HG03135 (cell line): ENCODE measurements around the gene TEKTIP1.
"Not testable (repeated sequence)": the region's sequence is repeated elsewhere in the genome, so short reads cannot be mapped to it uniquely, and the experiment has no call there.

Source experiments
- ATAC-seq: cut with Tn5 transposase; IDR thresholded peaks from one replicate; pipeline ENCODE4 v1.9.1; 2021; ENCODE audit warnings: mild to moderate bottlenecking, moderate library complexity; ENCODE audit not compliant: unreplicated experiment

The TEKTIP1 gene

DNA sequence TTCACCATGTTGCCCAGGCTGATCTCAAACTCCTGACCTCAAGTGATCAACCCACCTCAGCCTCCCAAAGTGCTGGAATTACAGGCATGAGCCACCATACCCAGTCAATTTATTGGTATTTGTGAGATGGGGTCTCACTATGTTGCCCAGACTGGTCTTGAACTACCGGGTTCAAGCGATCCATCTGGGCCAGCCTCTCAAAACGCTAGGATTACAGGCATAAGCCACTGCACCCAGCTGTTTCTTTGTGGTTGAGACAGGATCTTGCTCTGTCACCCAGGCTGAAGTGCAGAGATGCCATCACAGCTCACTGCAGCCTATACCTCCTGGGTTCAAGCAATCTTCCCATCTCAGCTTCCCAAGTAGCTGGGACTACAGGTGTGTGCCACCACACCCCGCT, 42.8 kb downstream of the TEKTIP1 start:
- ATAC-seq = not testable (repeated sequence)

DNA sequence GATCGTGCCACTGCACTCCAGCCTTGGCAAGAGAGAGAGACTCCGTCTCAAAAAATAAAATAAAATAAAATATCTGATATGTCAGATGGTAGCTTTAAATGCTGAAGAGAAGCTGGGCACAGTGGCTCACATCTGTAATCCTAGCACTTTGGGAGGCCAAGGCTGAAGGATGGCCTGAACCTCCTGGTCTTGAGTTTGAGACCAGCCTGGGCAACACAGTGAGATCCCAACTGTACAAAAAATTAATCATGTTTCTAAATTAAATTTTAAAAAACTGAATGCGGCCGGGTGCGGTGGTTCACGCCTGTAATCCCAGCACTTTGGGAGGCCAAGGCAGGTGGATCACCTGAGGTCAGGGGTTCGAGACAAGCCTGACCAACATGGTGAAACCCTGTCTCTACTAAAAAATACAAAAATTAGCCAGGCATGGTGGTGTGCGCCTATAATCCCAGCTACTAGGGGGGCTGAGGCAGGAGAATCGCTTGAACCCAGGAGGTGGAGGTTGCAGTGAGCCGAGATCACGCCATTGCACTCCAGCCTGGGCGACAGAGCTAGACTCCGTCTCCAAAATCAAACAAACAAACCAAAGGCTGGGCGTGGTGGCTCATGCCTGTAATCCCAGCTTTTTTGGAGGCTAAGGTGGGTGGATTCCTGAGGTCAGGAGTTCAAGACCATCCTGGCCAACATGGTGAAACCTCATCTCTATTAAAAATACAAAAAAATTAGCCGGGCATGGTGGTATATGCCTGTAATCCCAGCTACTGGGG, 45.2 kb downstream of the TEKTIP1 start:
- not testable (repeated sequence) for ATAC-seq

DNA sequence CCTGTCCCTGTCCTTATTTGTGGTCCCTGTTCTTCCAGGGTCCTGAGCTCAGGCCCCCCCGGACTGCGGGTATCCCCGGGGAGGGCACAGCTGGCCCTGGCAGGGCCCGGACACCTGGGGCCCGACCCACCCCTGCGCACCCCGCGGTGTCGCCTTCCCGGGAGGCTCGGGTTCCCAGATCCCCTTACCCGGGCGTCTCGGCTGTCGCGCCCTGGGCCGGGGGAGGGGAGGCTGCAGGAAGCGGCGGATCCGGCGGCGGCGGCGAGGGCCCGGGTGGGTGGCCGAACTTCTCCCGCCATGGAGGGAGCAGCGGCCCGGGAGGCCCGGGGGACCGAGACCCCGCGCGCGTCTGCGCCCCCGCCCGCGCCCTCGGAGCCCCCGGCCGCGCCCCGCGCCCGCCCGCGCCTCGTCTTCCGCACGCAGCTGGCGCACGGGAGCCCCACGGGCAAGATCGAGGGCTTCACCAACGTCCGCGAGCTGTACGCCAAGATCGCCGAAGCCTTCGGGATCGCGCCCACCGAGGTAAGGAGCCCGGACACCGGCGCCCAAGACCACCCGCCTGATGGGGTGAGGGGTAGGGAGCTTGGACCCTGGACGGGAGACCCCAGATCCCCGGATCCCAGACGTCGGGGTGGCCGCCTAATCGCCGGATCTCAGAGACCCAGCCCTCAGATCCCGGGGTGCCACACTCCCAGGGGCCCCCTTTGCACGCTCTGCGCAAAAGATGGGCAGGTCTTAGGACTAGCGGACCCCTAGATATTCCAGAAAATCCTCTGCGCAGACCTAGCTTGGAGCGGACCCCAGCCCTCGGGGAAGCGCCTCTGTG, 46.5 kb downstream of the TEKTIP1 start, which contains the start of gene GIPC3:
GIPC3 (plus strand) TSS at position 178 of the 826 bp plus-strand sequence; CDS start at position 298, 120 bp downstream.
- no peak for ATAC-seq

DNA sequence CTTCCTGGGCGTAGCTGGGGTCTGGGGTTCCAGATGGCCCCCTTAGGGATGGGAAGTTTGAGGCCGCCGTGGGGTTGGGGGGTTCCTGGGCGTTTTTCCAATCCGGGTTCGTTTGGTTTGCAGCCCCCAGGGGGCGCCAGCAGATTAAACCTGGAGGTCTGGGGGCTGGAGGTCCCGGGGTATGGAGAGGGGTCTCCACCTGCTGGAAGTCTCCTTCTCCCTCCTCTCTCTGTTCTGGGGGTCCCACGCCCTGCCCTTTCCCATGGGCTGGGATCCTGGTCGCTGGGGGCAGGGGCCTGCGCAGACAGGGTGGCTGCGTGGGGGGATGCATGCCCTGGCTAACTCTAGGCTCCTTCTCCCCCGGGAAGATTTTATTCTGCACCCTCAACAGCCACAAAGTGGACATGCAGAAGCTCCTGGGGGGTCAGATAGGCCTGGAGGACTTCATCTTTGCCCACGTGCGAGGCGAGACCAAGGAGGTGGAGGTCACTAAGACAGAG, 47.2 kb downstream of the TEKTIP1 start:
- no peak for ATAC-seq

DNA sequence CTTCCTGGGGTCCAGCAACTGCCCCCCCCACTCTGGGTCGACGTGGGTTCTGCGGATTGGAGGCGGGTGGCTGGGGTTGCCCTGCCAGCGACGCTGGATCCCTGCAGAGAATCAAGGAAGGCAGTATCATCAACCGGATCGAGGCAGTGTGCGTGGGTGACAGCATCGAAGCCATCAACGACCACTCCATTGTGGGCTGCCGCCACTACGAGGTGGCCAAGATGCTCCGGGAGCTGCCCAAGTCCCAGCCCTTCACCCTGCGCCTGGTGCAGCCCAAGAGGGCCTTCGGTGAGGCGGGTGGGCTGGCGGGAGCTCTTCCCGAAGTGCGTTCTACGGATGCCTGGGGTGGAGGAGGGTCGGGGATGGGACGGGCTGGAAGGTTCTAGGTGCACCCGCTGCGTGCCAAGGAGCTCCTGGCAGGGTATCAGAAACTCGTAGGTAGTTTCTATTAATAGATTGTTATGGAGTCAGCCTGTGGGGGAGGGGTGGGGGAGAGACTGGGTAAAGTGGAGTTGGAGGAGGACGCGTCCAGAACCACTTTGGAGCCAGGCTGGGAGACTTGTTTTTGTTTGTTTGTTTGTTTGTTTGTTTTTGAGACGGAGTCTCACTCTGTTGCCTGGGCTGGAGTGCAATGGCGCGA, 47.9 kb downstream of the TEKTIP1 start:
- no peak for ATAC-seq

DNA sequence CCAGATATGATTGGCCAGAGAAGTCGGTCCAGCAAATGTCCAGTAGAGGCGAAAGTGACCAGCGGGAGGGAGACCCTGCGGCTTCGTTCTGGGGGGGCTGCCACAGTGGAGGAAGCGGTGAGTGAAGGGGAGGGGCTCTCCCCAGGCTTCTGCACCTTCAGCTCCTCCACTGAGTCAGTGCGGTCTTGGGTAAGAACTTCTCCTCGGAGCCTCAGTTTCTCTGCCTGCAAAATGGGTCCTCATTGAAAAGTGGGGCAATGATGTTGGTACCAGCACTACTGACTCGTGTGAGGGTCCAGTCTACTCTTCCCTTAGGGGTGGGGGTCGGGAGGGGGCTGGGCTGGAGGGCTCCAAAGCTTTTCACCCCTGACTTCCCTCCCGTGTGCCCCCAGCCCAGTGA, 50.5 kb downstream of the TEKTIP1 start:
- ATAC-seq = no peak

DNA sequence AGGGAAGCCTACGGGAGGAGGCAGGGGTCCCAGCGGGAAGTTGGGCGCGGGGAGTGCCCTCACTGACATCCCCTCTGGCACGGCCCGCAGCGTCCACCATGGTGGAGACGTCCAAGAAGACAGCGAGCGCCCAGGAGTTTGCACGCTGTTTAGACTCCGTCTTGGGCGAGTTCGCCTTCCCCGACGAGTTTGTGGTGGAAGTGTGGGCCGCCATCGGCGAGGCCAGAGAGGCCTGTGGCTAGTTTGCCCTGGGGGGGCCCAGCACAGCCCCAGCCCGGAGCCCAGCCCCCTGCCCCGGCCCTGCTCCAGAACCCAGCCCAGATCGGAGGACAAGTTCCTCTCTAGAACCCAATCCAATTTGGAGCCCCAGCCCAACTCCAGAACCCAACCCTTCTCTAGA, 51.0 kb downstream of the TEKTIP1 start:
- no peak for ATAC-seq

DNA sequence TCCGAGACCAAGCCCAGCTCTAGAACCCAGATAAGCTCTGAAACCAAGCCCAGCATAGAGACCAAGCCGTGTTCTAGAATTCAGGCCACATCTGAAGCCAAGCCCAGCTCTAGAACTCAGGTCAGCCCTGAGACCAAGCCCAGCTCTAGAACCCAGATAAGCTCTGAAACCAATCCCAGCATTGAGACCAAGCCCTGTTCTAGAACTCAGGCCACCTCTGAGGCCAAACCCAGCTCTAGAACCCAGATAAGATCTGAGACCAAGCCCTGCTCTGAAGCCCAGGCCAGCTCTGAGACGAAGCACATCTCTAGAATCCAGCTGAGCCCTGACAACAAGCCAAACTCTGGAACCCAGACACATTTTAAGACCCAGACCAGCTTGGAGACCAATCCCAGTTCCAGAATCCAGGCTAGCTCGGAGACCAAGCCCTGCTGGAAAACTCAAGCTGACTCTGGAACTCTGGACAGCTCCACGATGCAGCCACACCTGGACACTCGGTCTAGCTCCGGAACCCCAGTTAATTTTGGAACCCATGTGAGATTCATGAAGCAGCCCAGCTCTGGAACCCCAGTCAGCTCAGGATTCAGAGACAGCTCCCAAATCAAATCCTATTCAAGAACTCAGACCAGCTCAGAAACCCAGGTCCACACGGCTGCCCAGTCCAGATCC, 52.2 kb downstream of the TEKTIP1 start:
- ATAC-seq = no peak

DNA sequence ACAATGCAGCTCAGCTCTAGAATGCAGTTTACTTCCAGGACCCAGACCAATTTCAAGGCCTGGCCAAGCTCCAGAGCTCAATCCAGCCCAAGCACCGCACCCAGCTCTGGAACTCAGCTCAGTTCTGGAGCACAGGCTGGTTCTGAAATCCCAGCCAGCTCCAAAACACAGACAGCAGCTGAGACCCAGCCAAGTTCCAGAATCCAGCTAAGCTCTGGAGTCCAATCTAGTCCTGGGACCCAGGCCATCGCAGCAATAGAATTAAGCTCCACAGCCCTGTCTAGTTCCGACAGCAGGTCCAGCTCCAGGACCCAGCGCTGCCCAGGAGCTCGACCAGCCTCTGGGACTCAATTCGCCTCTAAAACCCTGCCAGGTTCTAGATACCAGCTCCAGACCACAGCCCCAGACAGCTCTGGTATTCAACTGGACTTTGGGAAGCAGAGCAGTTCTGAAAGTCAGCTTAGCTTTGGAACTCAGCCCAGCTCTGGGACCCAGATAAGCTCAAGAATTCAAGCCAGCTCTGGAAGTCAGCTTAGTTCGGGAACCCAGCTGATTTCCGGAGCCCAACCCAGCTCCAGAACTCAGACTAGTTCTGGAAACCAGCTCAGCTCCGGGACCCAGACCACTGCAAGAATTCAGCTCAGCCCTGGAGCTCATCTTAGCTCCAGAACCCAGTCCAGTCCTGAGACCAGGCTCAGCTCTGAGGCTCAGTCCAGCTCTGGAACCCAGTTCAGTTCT, 53.1 kb downstream of the TEKTIP1 start:
- no peak for ATAC-seq

DNA sequence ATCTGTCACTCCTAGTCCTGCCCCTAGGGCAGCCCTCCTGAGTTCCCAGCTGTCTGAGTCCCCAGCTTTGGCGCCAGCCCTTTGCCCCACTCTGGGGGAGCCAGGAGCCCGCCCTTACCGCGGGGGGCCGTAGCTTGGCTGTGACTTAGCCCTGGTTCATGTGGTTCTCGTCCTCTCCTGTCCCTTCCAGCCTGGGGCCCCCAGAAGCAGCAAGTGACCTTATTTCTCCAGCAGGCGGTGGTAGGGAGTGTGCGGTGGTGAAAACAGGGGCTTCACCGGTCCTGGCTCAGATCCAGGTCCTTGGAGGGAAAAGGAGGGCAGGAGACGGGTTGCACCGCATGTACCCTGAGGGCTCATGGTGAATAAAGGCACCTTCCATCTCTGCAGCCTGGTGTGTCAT, 54.2 kb downstream of the TEKTIP1 start:
- no peak for ATAC-seq
